K562 (cell line): ENCODE data around the gene CORIN. TPM values are rescaled to one million over a fixed set of nuclear protein-coding genes. Genes with fewer than 3 reads are reported as not detected.

Experiments
- ATAC-seq: fragments of 200-7000 bp; cut with Tn5 transposase; 3 replicates; pipeline ENCODE4 v1.9.1; 2020; ENCODE audit warnings: moderate library complexity
- BruUV-seq: library from RNA; stranded (reverse); fragments of 400-500 nt; replicated peaks from 2 replicates; lab custom pipeline; 2021; lab: Mats Ljungman, UMichigan
- CTCF ChIA-PET: fragments of 300-600 bp; formaldehyde crosslinking; extraction: SDS; loops from one replicate; lab custom pipeline; 2021; ENCODE audit warnings: low intra/inter-chr PET ratio; lab: Yijun Ruan, JAX
- POLR2A ChIA-PET: fragments of 300-600, 350-650 bp; sonication (Branson Sonifier 250); formaldehyde crosslinking; extraction: SDS; loops from one replicate; lab custom pipeline; 2021; ENCODE audit warnings: antibody characterized with exemption, inconsistent platforms; lab: Yijun Ruan, JAX
- DNase-seq, 4 experiments: peaks; one replicate each; pipeline versions ENCODE4 v3.0.0 to v3.0.0-alpha.2; 2011 to 2018; ENCODE audit warnings: low spot score in 3 of 4, mixed read lengths in 3 of 4; ENCODE audit errors: extremely low read depth in 1 of 4
- FAIRE-seq: peaks from 2 replicates; lab custom pipeline; 2011; peaks lifted over from hg19 to GRCh38; lab: Jason Lieb, UNC
- H2AFZ ChIP-seq: 2 replicates; pipeline ENCODE4 v1.6.0; 2011; ENCODE audit warnings: low read depth, low read length, control low read depth, inconsistent platforms
- H3K27ac ChIP-seq: fragments of 200-600 bp; 3 replicates; pipeline ENCODE4 v1.8.0; 2011; ENCODE audit warnings: low read depth, mild to moderate bottlenecking, control low read depth, inconsistent platforms, low read length, moderate library complexity, mixed read lengths; ENCODE audit errors: extremely low read depth
- H3K27me3 ChIP-seq, 2 experiments: fragments of 300-600 bp in 1 of 2; 2 replicates in 1 of 2; 3 replicates in 1 of 2; pipeline versions ENCODE4 v1.6.0 to v1.8.0; 2011; ENCODE audit warnings: inconsistent platforms in 2 of 2, low read length in 2 of 2, mild to moderate bottlenecking in 1 of 2, mixed read lengths in 1 of 2, moderate library complexity in 1 of 2; ENCODE audit not compliant: control insufficient read depth in 2 of 2, insufficient read depth in 2 of 2
- H3K36me3 ChIP-seq: fragments of 300-600 bp; 3 replicates; pipeline ENCODE4 v1.8.0; 2011; ENCODE audit warnings: mild to moderate bottlenecking, low read length, inconsistent platforms; ENCODE audit not compliant: control insufficient read depth, insufficient read depth
- H3K4me1 ChIP-seq, 2 experiments: fragments of 200-600 bp in 1 of 2; replicated peaks in 1 of 2; 2 replicates in 1 of 2; 3 replicates in 1 of 2; pipeline versions ENCODE4 v1.5.1 to v1.8.0; 2011; ENCODE audit warnings: inconsistent platforms in 2 of 2, low read length in 2 of 2, mild to moderate bottlenecking in 1 of 2, mixed read lengths in 1 of 2, moderate library complexity in 1 of 2; ENCODE audit not compliant: control insufficient read depth in 2 of 2, insufficient read depth in 2 of 2
- H3K4me2 ChIP-seq: 2 replicates; pipeline ENCODE4 v1.6.1; 2011; ENCODE audit warnings: low read length, control low read depth, inconsistent platforms, mixed read lengths; ENCODE audit not compliant: insufficient read depth
- H3K4me3 ChIP-seq: fragments of 200-600 bp; sonication (generic), shearing (Covaris generic); 2 replicates; pipeline ENCODE4 v1.5.1; 2016; ENCODE audit warnings: control low read depth, inconsistent platforms
- H3K79me2 ChIP-seq: fragments of 200-600 bp; 3 replicates; pipeline ENCODE4 v1.8.0; 2011; ENCODE audit warnings: low read length, inconsistent platforms; ENCODE audit not compliant: control insufficient read depth, insufficient read depth
- H3K9ac ChIP-seq, 2 experiments: 2 replicates each; pipeline versions ENCODE4 v1.6.0 to v1.6.1; 2011; ENCODE audit warnings: low read depth in 2 of 2, low read length in 2 of 2, control low read depth in 1 of 2, inconsistent platforms in 1 of 2, mild to moderate bottlenecking in 1 of 2, mixed read lengths in 1 of 2; ENCODE audit not compliant: insufficient read depth in 1 of 2
- H3K9me1 ChIP-seq: one replicate; pipeline ENCODE4 v1.6.0; 2011; ENCODE audit warnings: inconsistent platforms, mild to moderate bottlenecking, low read length, moderate library complexity; ENCODE audit not compliant: control insufficient read depth, insufficient read depth
- H3K9me3 ChIP-seq: replicated peaks from 2 replicates; pipeline ENCODE4 v1.5.1; 2011; ENCODE audit warnings: low read depth, low read length, inconsistent platforms; ENCODE audit not compliant: control insufficient read depth, insufficient read depth
- H4K20me1 ChIP-seq: replicated peaks from 2 replicates; pipeline ENCODE4 v1.6.1; 2011; ENCODE audit warnings: low read length, inconsistent platforms, mixed read lengths; ENCODE audit not compliant: control insufficient read depth, insufficient read depth
- ID3 ChIP-seq, 2 experiments: fragments of 250-450 bp in 1 of 2; fragments of 450-650 bp in 1 of 2; sonication (Bioruptor Pico) in 1 of 2; IDR thresholded peaks; 2 replicates each; pipeline versions ENCODE4 v1.6.1 to v1.8.0; 2016 to 2021; ENCODE audit warnings: mild to moderate bottlenecking in 2 of 2, moderate library complexity in 2 of 2, missing compliant biosample characterization in 1 of 2, missing genetic modification characterization in 1 of 2
- PTBP1 ChIP-seq: fragments of 200-400 bp; formaldehyde crosslinking; IDR thresholded peaks from 2 replicates; pipeline ENCODE4 v1.6.1; 2017; ENCODE audit warnings: low read depth, low read length
- ZBTB26 ChIP-seq: fragments of 450-650 bp; formaldehyde crosslinking; IDR thresholded peaks from 2 replicates; pipeline ENCODE4 v1.4.0; 2022; ENCODE audit warnings: missing genetic modification characterization
- ZBTB8A ChIP-seq: fragments of 450-650 bp; IDR thresholded peaks from 2 replicates; pipeline ENCODE4 v1.6.1; 2018; ENCODE audit warnings: mild to moderate bottlenecking, moderate library complexity; ENCODE audit not compliant: partially characterized antibody
- ZNF324 ChIP-seq: fragments of 250-450 bp; sonication (Bioruptor Pico); IDR thresholded peaks from 2 replicates; pipeline ENCODE4 v1.4.0; 2020; ENCODE audit warnings: mild to moderate bottlenecking
- ZNF436 ChIP-seq: fragments of 250-450, 450-650 bp; sonication (Bioruptor Pico); formaldehyde crosslinking; IDR thresholded peaks from 2 replicates; pipeline ENCODE4 v1.7.0; 2020; ENCODE audit warnings: mild to moderate bottlenecking
- ZNF778 ChIP-seq: fragments of 450-650 bp; formaldehyde crosslinking; IDR thresholded peaks from 2 replicates; pipeline ENCODE4 v1.4.0; 2020; ENCODE audit warnings: mild to moderate bottlenecking, moderate library complexity
- WGBS: fragments of 100-300 bp; shearing (Covaris generic); methylation state at CpG from one replicate; pipeline ENCODE4 v1.1.6; 2016; ENCODE audit warnings: low coverage, mixed read lengths; ENCODE audit not compliant: insufficient coverage; ENCODE audit errors: missing lambda C conversion rate; 5-methylcytosine and 5-hydroxymethylcytosine counted together
- in situ Hi-C: fragments of 300-500 bp; cut with MboI; formaldehyde crosslinking; loops from 4 replicates; pipeline ENCODE4 v1.15.0; 2018; ENCODE audit warnings: inconsistent platforms, mixed read lengths
- intact Hi-C: fragments of 100-400 bp; cut with micrococcal nuclease; formaldehyde crosslinking; loops from 2 replicates; pipeline ENCODE4 v1.14.2; 2022
- polyA plus RNA-seq, 8 experiments: library from polyadenylated mRNA; depleted of rRNA in 4 of 8; stranded (reverse) in 5 of 8; unstranded in 3 of 8; fragments of >200 nt; fragmentation: Nextera tagmentation in 2 of 8; fragmentation: Illumina TruSeq in 1 of 8; extraction: Ambion mirVana in 2 of 8; extraction: Trizol in 1 of 8; gene quantifications; 2 replicates each; pipeline versions ENCODE4 v1.2.1 to v1.2.3, GENCODE V29; 2011 to 2014; ENCODE audit warnings: inconsistent platforms in 1 of 8, missing spikeins in 1 of 8
- total RNA-seq, 7 experiments: library from RNA; depleted of rRNA in 6 of 7; stranded (reverse); fragments of >200 nt in 6 of 7; fragmentation: Illumina TruSeq in 2 of 7; extraction: Trizol in 2 of 7; gene quantifications; 2 replicates each; pipeline versions ENCODE4 v1.2.1 to v1.2.3, GENCODE V29; 2011 to 2021; ENCODE audit warnings: low replicate concordance in 1 of 7

Gene CORIN
- total and polyA plus RNA-seq, 9 of the 15 experiments (the other 6 are each of a cell fraction or from before 2014, with no cell fraction given): 0.04 to 0.31 (median 0.08) TPM; not detected in 4

- Histone ChIP-seq H3K27me3 (no peaks in the 10 kb centered on the region), H3K9ac (no peak overlapping the region), H3K4me3 (no peak overlapping the region), H4K20me1 (no peaks in the 10 kb centered on the region), H3K36me3 (no peaks in the 10 kb centered on the region), H3K27ac (no peak overlapping the region), H2AFZ (no peak overlapping the region), H3K4me1 (no peaks in the 10 kb centered on the region), H3K9me3 (no peaks in the 10 kb centered on the region), H3K9me1 (no peaks in the 10 kb centered on the region), H3K4me2 (no peak overlapping the region)
- POLR2A ChIA-PET: no interaction called here
- in situ Hi-C loops: no loop called here
- FAIRE-seq: no peak
- CTCF ChIA-PET: no interaction called here
- no TSS peak for BruUV-seq
- WGBS: 5% methylated on average over 6 of the region's 6 CpGs
- no peak for DNase-seq
- no peak for ATAC-seq
- TF ChIP-seq PTBP1 (no peak), ID3 (CRISPR knock-in tag; IDR thresholded peaks at IDR 0.05) (no peak), ID3 (tag; IDR thresholded peaks at IDR 0.05) (no peak), ZNF778 (CRISPR knock-in tag) (no peak), ZNF324 (CRISPR knock-in tag) (no peak), ZBTB26 (no peak), ZBTB8A (no peak), ZNF436 (CRISPR knock-in tag) (no peak)
- TF ChIP-seq, all 486 proteins: peak for 0
- intact Hi-C loops: no loop called here
- no peaks in the 10 kb centered on the region for H3K79me2 ChIP-seq
These were observed 116.4 kb downstream of the CORIN start for GRCh38 chr4:47721485-47721884.
